HG03108 (cell line): Measurements from ENCODE around the gene TDRD6.
"Not testable (repeated sequence)": the region's sequence is repeated elsewhere in the genome, so short reads cannot be mapped to it uniquely, and the experiment has no call there.

Experiments used
- ATAC-seq: cut with Tn5 transposase; IDR thresholded peaks from one replicate; pipeline ENCODE4 v1.9.1; 2021; ENCODE audit warnings: moderate library complexity; ENCODE audit not compliant: unreplicated experiment

Gene TDRD6

GRCh38 chr6:46743425-46744158 lies 55.9 kb downstream of the TDRD6 start:
- no peak for ATAC-seq

DNA sequence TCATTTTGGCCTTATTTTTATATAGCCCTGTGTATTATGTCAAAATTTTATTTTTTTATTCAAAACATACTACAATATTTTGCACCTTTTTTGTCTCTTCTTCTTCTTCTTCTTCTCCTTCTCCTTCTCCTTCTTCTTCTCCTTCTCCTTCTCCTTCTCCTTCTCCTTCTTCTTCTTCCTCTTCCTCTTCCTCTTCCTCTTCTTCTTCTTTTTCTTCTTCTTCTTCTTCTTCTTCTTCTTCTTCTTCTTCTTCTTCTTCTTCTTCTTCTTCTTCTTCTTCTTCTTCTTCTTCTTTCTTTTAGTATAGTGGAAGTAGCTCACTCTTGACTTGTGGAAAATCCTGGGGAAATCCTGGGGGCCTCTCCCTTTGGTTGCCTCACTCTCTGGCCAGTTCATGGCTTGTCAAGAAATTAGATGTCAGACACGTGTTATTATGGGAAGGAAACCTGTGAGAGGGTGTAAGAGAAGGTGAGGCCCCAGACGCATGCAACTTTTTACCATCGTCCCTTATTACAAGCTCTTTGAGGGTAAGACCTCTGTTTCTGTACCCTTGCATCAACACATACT lies 56.6 kb downstream of the TDRD6 start:
- not testable (repeated sequence) for ATAC-seq

DNA sequence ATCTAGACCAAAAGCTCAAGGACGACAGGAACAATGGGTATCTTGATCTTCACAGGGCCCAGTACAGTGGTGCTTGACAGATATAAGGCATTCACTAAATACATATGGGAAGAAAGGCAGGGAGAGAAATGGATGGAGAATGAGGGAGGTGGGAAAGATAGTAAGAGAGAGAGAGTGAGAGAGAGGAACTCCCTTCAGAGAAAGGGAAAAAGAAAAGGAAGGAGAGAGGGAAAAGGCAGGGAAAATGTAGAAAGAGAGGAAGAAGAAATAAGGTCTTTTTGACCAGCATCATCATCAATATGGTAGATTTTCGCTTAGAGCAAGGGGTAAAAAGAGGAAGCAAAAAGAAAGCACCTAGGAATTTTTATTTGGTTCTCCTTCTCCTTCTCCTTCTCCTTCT lies 58.3 kb downstream of the TDRD6 start:
- no peak for ATAC-seq

GRCh38 chr6:46746696-46747095 lies 59.0 kb downstream of the TDRD6 start, which contains the start of gene ANKRD66:
Gene ANKRD66, plus strand, starts transcription at chr6:46746933. Its CDS starts 5,016 bp downstream, at chr6:46751949.
- ATAC-seq: no peak

DNA sequence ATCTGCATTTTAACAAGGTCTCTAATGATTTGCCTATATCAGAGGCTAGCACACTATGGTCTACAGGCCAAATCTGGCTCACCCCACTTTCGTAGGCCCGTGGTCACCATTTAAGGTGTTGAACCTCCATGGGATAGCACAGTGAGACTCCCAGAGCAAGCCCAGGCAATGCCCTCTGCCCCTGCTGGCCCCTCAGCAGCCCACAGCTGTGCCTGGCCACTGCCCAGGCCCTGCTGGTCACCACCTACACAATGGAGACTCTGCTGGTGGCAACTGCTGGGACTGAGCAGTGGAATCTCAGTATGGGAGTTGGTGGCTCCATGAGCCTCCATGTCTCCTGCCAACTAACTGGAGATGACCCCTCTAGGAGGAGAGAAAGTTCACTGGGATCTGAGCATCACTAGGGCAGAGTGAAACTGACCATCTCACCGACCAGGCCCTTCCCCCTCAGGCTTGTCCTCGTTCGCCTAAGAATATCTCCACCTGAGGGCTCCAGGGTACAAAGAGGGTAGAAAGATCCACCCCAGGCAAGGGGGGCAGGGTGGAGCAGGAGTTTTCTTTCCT lies 61.3 kb downstream of the TDRD6 start:
- ATAC-seq: no peak

- ATAC-seq: no peak
Measured at GRCh38 chr6:46749731-46750130, 62.0 kb downstream of the TDRD6 start.

GRCh38 chr6:46751658-46752057 lies 64.0 kb downstream of the TDRD6 start:
- ATAC-seq: no peak
